Neutrophil (primary cell): ENCODE results near the gene WDR72.

ENCODE experiments used
- H3K27ac ChIP-seq: fragments of 200-600 bp; sonication (generic); 2 replicates; pipeline ENCODE4 v1.5.1; 2016; ENCODE audit warnings: mild to moderate bottlenecking, moderate library complexity
- H3K27me3 ChIP-seq: fragments of 200-600 bp; sonication (generic); 2 replicates; pipeline ENCODE4 v1.6.0; 2016; ENCODE audit warnings: mild to moderate bottlenecking
- H3K36me3 ChIP-seq: fragments of 200-600 bp; sonication (generic); 2 replicates; pipeline ENCODE4 v1.5.1; 2017
- H3K4me1 ChIP-seq, 2 experiments: fragments of 200-600 bp in 1 of 2; sonication (generic) in 1 of 2; 1 replicate in 1 of 2; 2 replicates in 1 of 2; pipeline versions ENCODE4 v1.5.1 to v1.6.1; 2013 to 2016; ENCODE audit warnings: low read depth in 1 of 2, low read length in 1 of 2, mild to moderate bottlenecking in 1 of 2, moderate library complexity in 1 of 2; ENCODE audit not compliant: control insufficient read depth in 1 of 2, insufficient read depth in 1 of 2
- H3K4me3 ChIP-seq, 2 experiments: fragments of 200-600 bp in 1 of 2; sonication (generic) in 1 of 2; 1 replicate in 1 of 2; 2 replicates in 1 of 2; pipeline ENCODE4 v1.5.1; 2013 to 2016; ENCODE audit warnings: low read depth in 1 of 2, low read length in 1 of 2, mild to moderate bottlenecking in 1 of 2, moderate library complexity in 1 of 2
- H3K9me3 ChIP-seq: fragments of 200-600 bp; sonication (generic); 2 replicates; pipeline ENCODE4 v1.5.1; 2016
- CTCF ChIP-seq: fragments of 200-600 bp; sonication (generic); IDR thresholded peaks from 2 replicates; pipeline ENCODE4 v1.5.1; 2016; ENCODE audit warnings: antibody characterized with exemption

Gene WDR72

DNA sequence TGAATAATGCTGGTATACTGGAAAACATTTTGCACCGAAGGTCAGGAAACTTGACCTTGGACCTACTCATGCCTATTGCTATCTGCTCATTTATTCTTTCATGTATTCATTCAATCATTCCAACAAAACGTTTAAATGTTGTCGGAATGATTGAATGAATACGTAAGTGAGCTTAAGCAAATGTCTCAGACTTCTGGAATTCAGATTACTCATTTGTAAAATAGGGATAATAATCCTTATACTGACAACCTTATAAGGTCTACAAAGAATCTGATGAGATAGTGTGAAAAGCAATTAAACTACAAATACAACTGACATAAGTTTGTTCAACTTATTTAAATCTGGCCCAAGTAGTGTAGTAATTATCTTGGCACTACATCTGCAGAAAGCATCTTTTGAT is 288.7 kb downstream of the WDR72 start:
- TF ChIP-seq CTCF: no peak

GRCh38 chr15:53469422-53469821 is 290.0 kb downstream of the WDR72 start:
- no peaks in the 10 kb centered on the region for H3K9me3 ChIP-seq
- H3K4me3 ChIP-seq: no peak overlapping the region
- no peak overlapping the region for H3K27ac ChIP-seq
- no peaks in the 10 kb centered on the region for H3K36me3 ChIP-seq
- no peaks in the 10 kb centered on the region for H3K27me3 ChIP-seq
- TF ChIP-seq CTCF: no peak
- no peaks in the 10 kb centered on the region for H3K4me1 ChIP-seq

More for the DNA sequence above, 288.7 kb downstream of the WDR72 start:
- Histone ChIP-seq H3K4me3 (no peak overlapping the region), H3K27me3 (no peaks in the 10 kb centered on the region), H3K36me3 (no peaks in the 10 kb centered on the region), H3K9me3 (no peaks in the 10 kb centered on the region), H3K4me1 (no peaks in the 10 kb centered on the region), H3K27ac (no peak overlapping the region)
